Stimulated activated CD8-positive, alpha-beta memory T cell treated with anti-CD3 and anti-CD28 coated beads, Interleukin-12 subunit alpha, Interleukin-12 subunit beta, amount 100 ng/mL, for 24 hours (primary cell): ENCODE results near the gene CFAP99.
"Not testable (repeated sequence)": the region's sequence is repeated elsewhere in the genome, so short reads cannot be mapped to it uniquely, and the experiment has no call there.

Experiments used
- DNase-seq: peaks from one replicate; pipeline ENCODE4 v3.0.0-alpha.2; 2020; ENCODE audit errors: extremely low read depth

The CFAP99 gene

GRCh38 chr4:2446656-2447564 is 28.2 kb downstream of the CFAP99 start:
- no peak for DNase-seq

GRCh38 chr4:2448589-2448988 is 29.8 kb downstream of the CFAP99 start:
- no peak for DNase-seq

GRCh38 chr4:2449051-2449450 is 30.3 kb downstream of the CFAP99 start:
- DNase-seq: no peak

- DNase-seq: no peak
These were observed 31.0 kb downstream of the CFAP99 start for GRCh38 chr4:2449511-2450392.

GRCh38 chr4:2450394-2451035 is 31.8 kb downstream of the CFAP99 start:
- no peak for DNase-seq

- no peak for DNase-seq
These were observed 32.3 kb downstream of the CFAP99 start for GRCh38 chr4:2451036-2451520.

- DNase-seq: no peak
These were observed 33.3 kb downstream of the CFAP99 start for GRCh38 chr4:2451821-2452785.

- DNase-seq: no peak
These were observed 38.9 kb downstream of the CFAP99 start for GRCh38 chr4:2457481-2458295.

GRCh38 chr4:2458546-2459491 is 40.1 kb downstream of the CFAP99 start:
- DNase-seq: no peak

GRCh38 chr4:2459589-2460349 is 41.0 kb downstream of the CFAP99 start:
- no peak for DNase-seq

GRCh38 chr4:2461246-2461960 is 42.6 kb downstream of the CFAP99 start:
- DNase-seq: no peak

GRCh38 chr4:2462218-2462991 is 43.6 kb downstream of the CFAP99 start:
- peak; percentile 36 for DNase-seq

- no peak for DNase-seq
These were observed 44.4 kb downstream of the CFAP99 start for GRCh38 chr4:2462992-2463762.

GRCh38 chr4:2465032-2465431 is 46.3 kb downstream of the CFAP99 start:
- no peak for DNase-seq

- DNase-seq: not testable (repeated sequence)
These were observed 46.8 kb downstream of the CFAP99 start for GRCh38 chr4:2465544-2465943.
